CD4-positive, alpha-beta T cell (primary cell): ENCODE results near the gene BCL2L1. TPM values are rescaled to one million over a fixed set of nuclear protein-coding genes. Genes with fewer than 3 reads are reported as not detected.

Experiments
- ATAC-seq: fragments of 200-7000 bp; cut with Tn5 transposase; one replicate; pipeline ENCODE4 v1.10.0; 2022; ENCODE audit warnings: mild to moderate bottlenecking; ENCODE audit not compliant: poor library complexity
- CTCF ChIA-PET: fragments of 350-600 bp; sonication (Branson Sonifier 250); formaldehyde crosslinking; loops from one replicate; lab custom pipeline; 2021; ENCODE audit warnings: antibody characterized with exemption, inconsistent platforms; lab: Charles Lee
- POLR2A ChIA-PET: fragments of 350-600 bp; sonication (Branson Sonifier 250); formaldehyde crosslinking; loops from one replicate; lab custom pipeline; 2021; ENCODE audit warnings: antibody characterized with exemption, inconsistent platforms; lab: Charles Lee
- DNase-seq, 14 experiments: peaks; one replicate each; pipeline ENCODE4 v3.0.0-alpha.2; 2013 to 2020; ENCODE audit warnings: mixed read lengths in 2 of 14
- H3K27ac ChIP-seq, 2 donors: one replicate each; pipeline versions ENCODE4 v1.5.1 to v1.7.0; 2013; ENCODE audit warnings: low read length in 2 of 2, low read depth in 1 of 2, mild to moderate bottlenecking in 1 of 2
- H3K27me3 ChIP-seq, 2 experiments: 1 replicate in 1 of 2; 2 replicates in 1 of 2; pipeline versions ENCODE4 v1.6.1 to v1.7.0; 2013; ENCODE audit warnings: low read length in 2 of 2, control low read depth in 1 of 2, mild to moderate bottlenecking in 1 of 2, moderate library complexity in 1 of 2; ENCODE audit not compliant: insufficient read depth in 2 of 2, control insufficient read depth in 1 of 2
- H3K36me3 ChIP-seq: one replicate; pipeline ENCODE4 v1.6.1; 2013; ENCODE audit warnings: low read length, control low read depth; ENCODE audit not compliant: insufficient read depth
- H3K4me1 ChIP-seq: one replicate; pipeline ENCODE4 v1.6.1; 2013; ENCODE audit warnings: low read length, control low read depth; ENCODE audit not compliant: insufficient read depth
- H3K4me3 ChIP-seq: one replicate; pipeline ENCODE4 v1.5.1; 2013; ENCODE audit warnings: mild to moderate bottlenecking, low read length, moderate library complexity
- H3K9me3 ChIP-seq, 2 experiments: 1 replicate in 1 of 2; 2 replicates in 1 of 2; pipeline versions ENCODE4 v1.6.1 to v1.7.0; 2013; ENCODE audit warnings: low read length in 2 of 2, mild to moderate bottlenecking in 2 of 2, control low read depth in 1 of 2, moderate library complexity in 1 of 2; ENCODE audit not compliant: control insufficient read depth in 1 of 2, insufficient read depth in 1 of 2
- H3K27ac Mint-ChIP-seq: one replicate; pipeline ENCODE4 v1.8.0; 2020; ENCODE audit warnings: mixed read lengths
- H3K27me3 Mint-ChIP-seq: one replicate; pipeline ENCODE4 v1.8.0; 2021; ENCODE audit warnings: mixed read lengths
- H3K36me3 Mint-ChIP-seq: one replicate; pipeline ENCODE4 v1.8.0; 2021; ENCODE audit warnings: low read depth, mixed read lengths
- H3K4me1 Mint-ChIP-seq: one replicate; pipeline ENCODE4 v1.8.0; 2021; ENCODE audit warnings: low read depth, mixed read lengths
- H3K4me3 Mint-ChIP-seq: one replicate; pipeline ENCODE4 v1.8.0; 2020; ENCODE audit warnings: mild to moderate bottlenecking, mixed read lengths
- H3K9me3 Mint-ChIP-seq: one replicate; pipeline ENCODE4 v1.8.0; 2020; ENCODE audit warnings: mixed read lengths
- intact Hi-C, 2 experiments: fragments of 100-400 bp; cut with DNase I in 1 of 2; cut with micrococcal nuclease in 1 of 2; formaldehyde crosslinking; loops; one replicate each; pipeline versions ENCODE4 v1.15.1 to v1.9.0; 2023 to 2025; cut with DNase I, micrococcal nuclease
- total RNA-seq, 174 experiments: library from RNA in 2 of 174; stranded (reverse) in 2 of 174; gene quantifications; one replicate each; pipeline ENCODE4 v1.2.3 and lab custom pipeline; 2021 to 2026
- TF ChIP-seq, protein P1 (sequence below): fragments of 200-600 bp; IDR thresholded peaks from one replicate; pipeline ENCODE4 v1.8.0; 2022; ENCODE audit warnings: antibody characterized with exemption, mild to moderate bottlenecking

BCL2L1 gene
- total RNA-seq, 2 experiments from 2014 or later: 11.8 to 11.9 TPM

GRCh38 chr20:31698803-31699718 lies 23.6 kb downstream of the BCL2L1 start:
- Mint-ChIP-seq H3K27ac (peak overlapping the region; percentile 76), H3K27me3 (no peaks in the 10 kb centered on the region), H3K36me3 (peaks cover 55% of the 10 kb centered on the region), H3K9me3 (no peaks in the 10 kb centered on the region), H3K4me3 (no peak overlapping the region), H3K4me1 (peaks cover 53% of the 10 kb centered on the region)
- H3K27ac ChIP-seq: peak overlapping the region; percentile 10 to 31
- H3K4me1 ChIP-seq: peaks cover 31% of the 10 kb centered on the region
- intact Hi-C loops: no loop called here
- TF ChIP-seq, protein P1, sequence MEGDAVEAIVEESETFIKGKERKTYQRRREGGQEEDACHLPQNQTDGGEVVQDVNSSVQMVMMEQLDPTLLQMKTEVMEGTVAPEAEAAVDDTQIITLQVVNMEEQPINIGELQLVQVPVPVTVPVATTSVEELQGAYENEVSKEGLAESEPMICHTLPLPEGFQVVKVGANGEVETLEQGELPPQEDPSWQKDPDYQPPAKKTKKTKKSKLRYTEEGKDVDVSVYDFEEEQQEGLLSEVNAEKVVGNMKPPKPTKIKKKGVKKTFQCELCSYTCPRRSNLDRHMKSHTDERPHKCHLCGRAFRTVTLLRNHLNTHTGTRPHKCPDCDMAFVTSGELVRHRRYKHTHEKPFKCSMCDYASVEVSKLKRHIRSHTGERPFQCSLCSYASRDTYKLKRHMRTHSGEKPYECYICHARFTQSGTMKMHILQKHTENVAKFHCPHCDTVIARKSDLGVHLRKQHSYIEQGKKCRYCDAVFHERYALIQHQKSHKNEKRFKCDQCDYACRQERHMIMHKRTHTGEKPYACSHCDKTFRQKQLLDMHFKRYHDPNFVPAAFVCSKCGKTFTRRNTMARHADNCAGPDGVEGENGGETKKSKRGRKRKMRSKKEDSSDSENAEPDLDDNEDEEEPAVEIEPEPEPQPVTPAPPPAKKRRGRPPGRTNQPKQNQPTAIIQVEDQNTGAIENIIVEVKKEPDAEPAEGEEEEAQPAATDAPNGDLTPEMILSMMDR: no peak
- ATAC-seq: no peak
- POLR2A ChIA-PET: interaction anchor here (1.1 to 1.2 kb wide), 3 partner anchors 15 to 24 kb away, joined by 3 to 4 read pairs (median 3); no protein-coding TSS in a partner anchor
- CTCF ChIA-PET: interaction anchor here (0.8 to 2.7 kb wide), 4 partner anchors 22 to 86 kb away, joined by 3 to 7 read pairs (median 3); no protein-coding TSS in a partner anchor
- H3K36me3 ChIP-seq: peaks cover 10% of the 10 kb centered on the region
- DNase-seq: peak in 3 of 14 experiments; percentile 42 to 51 (median 44)
- H3K27me3 ChIP-seq: no peaks in the 10 kb centered on the region
- no peak overlapping the region for H3K4me3 ChIP-seq
- H3K9me3 ChIP-seq: no peaks in the 10 kb centered on the region

DNA sequence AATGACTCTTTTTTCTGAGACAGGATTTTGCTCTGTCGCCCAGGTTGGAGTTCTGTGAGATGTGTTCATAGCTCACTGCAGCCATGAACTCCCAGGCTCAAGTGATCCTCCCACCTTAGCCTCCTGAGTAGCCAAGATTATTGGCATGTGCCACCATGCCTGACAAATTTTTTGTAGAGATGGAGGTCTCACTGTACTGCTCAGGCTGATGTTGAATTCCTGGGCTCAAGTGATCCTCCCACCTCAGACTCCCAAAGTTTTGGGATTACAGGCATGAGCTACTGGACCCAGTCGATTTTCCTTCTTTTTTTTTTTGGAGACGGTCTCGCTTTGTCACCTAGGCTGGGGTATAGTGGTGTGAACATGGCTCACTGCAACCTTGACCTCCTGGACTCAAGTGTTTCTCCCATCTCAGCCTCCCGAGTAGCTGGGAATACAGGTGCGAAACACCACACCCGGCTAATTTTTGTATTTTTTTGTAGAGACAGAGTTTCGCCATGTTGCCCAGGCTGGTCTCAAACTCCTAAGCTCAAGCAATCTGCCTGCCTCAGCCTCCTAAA lies 24.3 kb downstream of the BCL2L1 start:
- intact Hi-C loops: no loop called here
- ATAC-seq (no peak), DNase-seq (no peak)
- Histone ChIP-seq H3K27me3 (no peaks in the 10 kb centered on the region), H3K27ac (no peak overlapping the region), H3K9me3 (no peaks in the 10 kb centered on the region), H3K4me1 (peaks cover 35% of the 10 kb centered on the region), H3K4me3 (no peak overlapping the region), H3K36me3 (peaks cover 13% of the 10 kb centered on the region)
- TF ChIP-seq, protein P1: no peak
- peaks cover 55% of the 10 kb centered on the region for H3K36me3 Mint-ChIP-seq
- H3K27me3 Mint-ChIP-seq: no peaks in the 10 kb centered on the region
- no peak overlapping the region for H3K4me3 Mint-ChIP-seq
- no peak overlapping the region for H3K27ac Mint-ChIP-seq
- peaks cover 56% of the 10 kb centered on the region for H3K4me1 Mint-ChIP-seq
- ChIA-PET CTCF (interaction anchor here (1.1 to 2.7 kb wide), 2 partner anchors 37 to 86 kb away, joined by 3 to 7 read pairs; no protein-coding TSS in a partner anchor), POLR2A (interaction anchor here (1.1 kb wide), 1 partner anchor 23 kb away, joined by 3 read pairs; no protein-coding TSS in a partner anchor)
- H3K9me3 Mint-ChIP-seq: no peaks in the 10 kb centered on the region

- Histone ChIP-seq H3K4me1 (peaks cover 45% of the 10 kb centered on the region), H3K27me3 (no peaks in the 10 kb centered on the region), H3K36me3 (peaks cover 18% of the 10 kb centered on the region), H3K4me3 (no peak overlapping the region), H3K27ac (no peak overlapping the region), H3K9me3 (no peaks in the 10 kb centered on the region)
- intact Hi-C loops: no loop called here
- no peaks in the 10 kb centered on the region for H3K27me3 Mint-ChIP-seq
- POLR2A ChIA-PET: no interaction called here
- peaks cover 59% of the 10 kb centered on the region for H3K4me1 Mint-ChIP-seq
- DNase-seq: no peak
- H3K36me3 Mint-ChIP-seq: peaks cover 62% of the 10 kb centered on the region
- H3K27ac Mint-ChIP-seq: peak overlapping the region; percentile 68
- H3K9me3 Mint-ChIP-seq: no peaks in the 10 kb centered on the region
- CTCF ChIA-PET: interaction anchor here (1.0 to 2.5 kb wide), 2 partner anchors 28 to 34 kb away, joined by 3 to 7 read pairs; no protein-coding TSS in a partner anchor
- TF ChIP-seq, protein P1: no peak
- H3K4me3 Mint-ChIP-seq: no peak overlapping the region
- no peak for ATAC-seq
These were observed 26.5 kb downstream of the BCL2L1 start for GRCh38 chr20:31695849-31696804.
